NCI-H2107 treated with DMSO at 0.1 percent for 48 hours (cell line): ENCODE results near the gene LYPD6.

Experiments used
- DNase-seq: peaks from one replicate; lab custom pipeline; 2025; ENCODE audit not compliant: unreplicated experiment; lab: John Stamatoyannopoulos, UW

LYPD6 gene

GRCh38 chr2:149448315-149448714 lies 117.9 kb downstream of the LYPD6 start:
- DNase-seq, result no peak

DNA sequence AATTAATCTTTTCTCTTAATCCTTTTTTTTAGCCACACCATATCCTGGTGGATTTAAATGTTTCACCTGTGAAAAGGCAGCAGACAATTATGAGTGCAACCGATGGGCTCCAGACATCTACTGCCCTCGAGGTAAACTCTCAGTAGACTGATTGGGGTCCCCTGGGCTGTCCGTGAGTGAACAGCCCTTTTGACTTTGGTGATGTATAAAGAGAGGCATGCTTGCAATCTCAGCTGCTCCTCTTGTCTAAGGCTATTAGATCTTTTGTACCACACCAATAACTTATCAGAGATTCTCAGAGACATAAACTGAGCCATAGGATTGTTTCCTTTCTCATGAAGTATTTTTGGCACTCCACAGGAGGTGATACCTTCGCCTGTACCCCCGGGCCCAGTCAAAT lies 118.6 kb downstream of the LYPD6 start:
- DNase-seq, result no peak

DNA sequence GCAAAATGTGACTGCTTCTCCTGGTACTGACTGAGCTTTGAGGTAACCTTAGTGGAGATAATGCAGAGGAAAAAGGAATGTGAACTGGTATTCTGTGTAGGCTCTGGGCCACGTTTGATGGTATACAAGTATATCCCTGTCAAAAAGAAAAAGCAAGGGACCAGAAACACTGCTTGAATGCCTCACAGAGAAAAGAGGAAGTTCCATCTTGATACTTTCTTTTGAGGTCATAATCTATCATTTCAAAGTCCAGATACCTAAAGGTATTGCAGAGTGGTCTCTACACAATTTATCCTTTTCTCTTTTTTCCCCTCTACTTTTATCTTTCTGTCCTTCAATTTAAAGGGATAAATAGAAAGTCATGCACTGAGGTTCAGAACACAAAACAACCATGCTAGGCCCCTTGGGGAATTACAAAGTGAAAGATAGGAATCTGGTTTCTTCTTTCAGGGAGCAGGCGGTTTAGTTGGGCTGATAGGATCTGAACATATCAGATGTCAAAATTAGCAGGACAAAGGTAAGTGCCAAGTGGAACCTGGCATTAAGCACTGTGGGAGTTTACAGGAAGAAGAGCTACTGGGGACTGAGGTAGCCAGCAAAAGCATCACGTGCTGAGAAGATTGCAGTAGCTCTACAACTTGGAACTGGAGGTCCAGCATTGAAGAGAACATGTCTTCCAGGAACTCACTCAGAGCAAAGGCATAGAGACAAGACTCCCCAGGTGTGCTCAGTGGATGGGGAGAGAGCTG lies 121.2 kb downstream of the LYPD6 start:
- peak; percentile 94 for DNase-seq

DNA sequence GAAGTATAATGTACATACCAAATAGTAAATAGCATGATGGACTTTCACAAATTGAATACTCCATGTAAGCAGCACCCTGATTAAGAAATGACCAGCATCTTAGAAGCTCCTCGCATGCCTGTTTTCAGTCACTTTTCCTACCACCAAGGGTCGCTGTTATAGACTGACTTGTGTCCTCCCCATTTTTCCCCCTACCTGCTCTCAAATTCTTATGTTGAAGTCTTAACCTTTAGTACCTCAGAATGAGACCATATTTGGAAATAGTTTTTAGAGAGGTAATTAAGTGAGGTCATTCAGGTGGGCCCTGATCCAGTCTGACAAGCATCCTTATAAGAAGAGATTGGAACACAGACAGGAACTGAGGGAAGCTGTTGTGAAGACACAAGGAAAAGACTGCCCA lies 125.9 kb downstream of the LYPD6 start:
- DNase-seq, result no peak

GRCh38 chr2:149458502-149458901 lies 128.1 kb downstream of the LYPD6 start:
- DNase-seq, result no peak

GRCh38 chr2:149463328-149464002 lies 133.1 kb downstream of the LYPD6 start:
- no peak for DNase-seq

- DNase-seq, result no peak
These were observed 134.0 kb downstream of the LYPD6 start for GRCh38 chr2:149464396-149464795.

- peak; percentile 23 for DNase-seq
These were observed 135.5 kb downstream of the LYPD6 start for GRCh38 chr2:149465873-149466272.

GRCh38 chr2:149466635-149467034 lies 136.2 kb downstream of the LYPD6 start:
- no peak for DNase-seq

DNA sequence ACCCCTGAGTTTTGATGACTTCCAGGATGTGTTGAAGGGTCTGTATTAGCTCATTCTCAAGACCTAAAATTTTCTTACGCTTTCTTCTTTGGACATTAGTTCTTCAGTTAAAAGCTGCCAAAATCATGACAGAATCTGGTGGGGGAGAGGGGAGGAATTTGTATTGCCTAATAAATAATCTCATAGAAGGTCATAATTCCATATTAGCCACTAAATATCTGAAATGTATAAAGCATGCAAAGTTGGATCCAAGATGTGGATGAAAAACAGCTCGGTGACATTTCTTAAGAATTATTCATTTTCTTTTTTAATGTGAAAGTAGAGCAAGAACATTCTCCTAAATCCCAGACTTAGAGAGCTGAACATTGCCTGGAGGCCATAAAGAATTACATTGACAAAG lies 137.0 kb downstream of the LYPD6 start:
- DNase-seq, result no peak

DNA sequence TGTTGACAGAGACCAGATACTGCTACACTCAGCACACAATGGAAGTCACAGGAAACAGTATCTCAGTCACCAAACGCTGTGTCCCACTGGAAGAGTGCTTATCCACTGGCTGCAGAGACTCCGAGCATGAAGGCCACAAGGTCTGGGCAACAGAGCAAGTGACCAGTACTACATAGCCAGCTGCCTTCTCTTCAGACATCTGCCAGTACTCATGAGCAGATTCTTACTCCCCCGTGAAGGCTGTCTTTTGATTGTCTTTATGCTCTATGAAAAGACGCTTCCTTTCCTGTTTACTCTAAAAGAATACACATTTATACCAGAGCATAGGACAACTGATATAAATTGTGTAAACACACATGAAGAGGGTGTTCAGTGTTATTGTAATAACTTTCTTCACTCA lies 138.2 kb downstream of the LYPD6 start:
- no peak for DNase-seq

- peak; percentile 10 for DNase-seq
These were observed 139.7 kb downstream of the LYPD6 start for GRCh38 chr2:149470046-149470445.

GRCh38 chr2:149472413-149472812 lies 142.0 kb downstream of the LYPD6 start:
- no peak for DNase-seq

GRCh38 chr2:149473068-149473467 lies 142.7 kb downstream of the LYPD6 start:
- DNase-seq, result no peak

GRCh38 chr2:149473521-149473920 lies 143.1 kb downstream of the LYPD6 start:
- no peak for DNase-seq

DNA sequence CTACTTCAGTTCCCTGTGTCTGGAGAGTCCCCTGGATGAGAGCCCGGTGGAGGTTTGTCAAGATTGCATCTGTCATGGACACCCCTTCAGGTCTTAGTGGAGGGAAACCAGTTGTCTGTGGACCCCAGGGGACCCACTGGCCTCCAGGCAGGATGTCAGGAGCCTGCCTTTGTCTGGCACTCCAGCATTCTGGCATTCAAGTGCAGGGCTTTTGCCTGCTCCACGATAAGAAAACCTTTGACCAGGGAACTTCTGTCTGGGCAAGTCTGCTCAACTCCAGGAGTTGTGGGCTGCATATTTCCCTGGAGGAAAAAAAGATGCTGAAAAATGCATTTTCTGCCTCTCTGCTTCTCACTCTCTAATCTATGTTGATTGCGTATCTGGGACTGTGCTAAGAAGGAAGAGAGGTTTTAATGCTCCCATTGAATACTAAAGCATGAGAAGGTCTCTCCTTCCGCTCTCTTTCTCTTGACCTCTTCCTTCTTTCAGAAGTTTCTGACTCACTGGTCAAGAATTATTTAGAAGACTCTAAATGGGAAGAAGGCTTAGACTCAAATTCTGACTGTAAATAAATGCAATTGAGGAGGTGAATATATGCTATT lies 152.7 kb downstream of the LYPD6 start:
- DNase-seq, result no peak

DNA sequence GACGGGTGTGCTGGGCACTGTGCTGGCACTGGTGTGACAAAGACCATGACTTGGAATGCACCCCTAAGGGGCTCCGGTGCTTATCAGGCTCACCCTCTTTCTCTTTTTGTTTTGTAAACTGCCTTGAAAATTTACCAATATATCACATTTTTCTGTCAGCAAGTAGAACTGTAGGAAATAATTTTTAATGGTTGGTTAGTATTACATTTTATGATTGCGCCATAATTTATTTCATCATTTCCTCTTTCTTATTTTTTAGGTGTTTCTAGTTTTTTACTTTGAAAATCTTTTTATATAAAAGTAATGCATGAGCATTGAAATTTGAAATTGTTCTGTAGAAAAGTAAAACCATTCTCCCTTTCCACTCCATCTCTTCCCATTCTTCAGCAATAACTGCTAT lies 156.3 kb downstream of the LYPD6 start:
- DNase-seq, result no peak

- DNase-seq, result no peak
These were observed 156.8 kb downstream of the LYPD6 start for GRCh38 chr2:149487189-149487588.

- no peak for DNase-seq
These were observed 158.5 kb downstream of the LYPD6 start for GRCh38 chr2:149488706-149489440.

- no peak for DNase-seq
These were observed 159.1 kb downstream of the LYPD6 start for GRCh38 chr2:149489452-149489851.

GRCh38 chr2:149490296-149490695 lies 159.9 kb downstream of the LYPD6 start:
- DNase-seq, result no peak

GRCh38 chr2:149492923-149493322 lies 162.5 kb downstream of the LYPD6 start:
- DNase-seq, result no peak
